Activated CD4-positive, alpha-beta T cell treated with anti-CD3 and anti-CD28 coated beads for 4 hours (primary cell): ENCODE data around the gene ALDH1A1.
"Not testable (repeated sequence)": the region's sequence is repeated elsewhere in the genome, so short reads cannot be mapped to it uniquely, and the experiment has no call there.

Experiments used
- DNase-seq, 2 donors: peaks; one replicate each; pipeline ENCODE4 v3.0.0-alpha.2; 2020

Gene ALDH1A1

DNA sequence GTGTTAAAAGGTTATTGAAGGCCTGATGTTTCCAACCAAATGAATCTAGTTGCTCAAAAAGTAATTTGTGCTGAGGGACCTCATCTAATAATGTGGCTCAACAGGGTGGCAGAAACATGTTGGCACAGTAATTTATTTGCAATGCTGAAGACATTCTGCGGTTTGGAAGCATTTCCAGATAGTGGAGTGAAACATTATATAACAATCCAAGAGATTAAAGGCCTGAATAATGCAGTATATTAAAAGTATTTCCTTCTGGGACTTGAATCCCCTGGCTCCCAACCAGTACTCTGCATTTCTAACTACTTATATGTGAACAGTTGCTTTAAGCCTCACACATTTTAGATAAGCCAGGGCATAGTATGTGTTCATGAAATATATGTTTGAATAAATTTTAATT is 25.9 kb upstream of the ALDH1A1 start:
- no peak for DNase-seq

DNA sequence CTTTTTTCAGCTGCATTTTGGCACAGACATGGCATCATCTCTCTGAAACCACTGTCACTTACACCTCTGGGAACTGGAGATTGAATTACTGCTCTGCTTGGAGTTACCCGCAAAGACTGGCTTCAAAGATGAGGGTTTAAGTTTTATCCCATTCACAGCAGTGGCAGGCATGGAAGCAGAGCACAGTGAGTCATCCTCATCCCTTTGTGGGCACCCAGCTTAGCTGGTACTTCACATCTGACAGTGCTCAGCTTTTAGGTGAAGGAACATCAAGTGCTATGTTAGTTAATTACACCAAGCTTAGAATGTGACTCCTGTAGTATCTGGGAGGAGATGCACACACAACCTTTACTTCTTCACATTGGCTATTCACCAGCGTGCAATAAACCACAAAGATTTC is 24.8 kb upstream of the ALDH1A1 start:
- no peak for DNase-seq

DNA sequence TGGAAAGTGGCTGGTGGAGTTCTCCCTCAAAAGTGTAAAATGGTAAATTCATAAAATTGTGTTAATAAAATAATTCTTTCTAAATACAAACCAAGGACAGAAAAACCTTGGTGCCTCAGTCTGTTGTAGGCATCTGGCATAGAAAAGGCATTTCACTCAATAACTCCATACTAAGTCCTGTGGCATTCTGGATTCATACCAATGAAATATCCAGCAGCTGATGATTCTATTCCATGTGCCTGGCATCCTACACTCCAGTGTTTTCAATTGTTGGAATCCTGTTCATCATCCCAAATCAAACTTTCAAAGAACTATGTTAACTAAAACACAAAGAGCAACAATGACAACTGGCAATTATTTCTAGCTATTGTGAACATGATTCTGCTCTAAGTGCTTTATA is 21.6 kb upstream of the ALDH1A1 start:
- DNase-seq: no peak

DNA sequence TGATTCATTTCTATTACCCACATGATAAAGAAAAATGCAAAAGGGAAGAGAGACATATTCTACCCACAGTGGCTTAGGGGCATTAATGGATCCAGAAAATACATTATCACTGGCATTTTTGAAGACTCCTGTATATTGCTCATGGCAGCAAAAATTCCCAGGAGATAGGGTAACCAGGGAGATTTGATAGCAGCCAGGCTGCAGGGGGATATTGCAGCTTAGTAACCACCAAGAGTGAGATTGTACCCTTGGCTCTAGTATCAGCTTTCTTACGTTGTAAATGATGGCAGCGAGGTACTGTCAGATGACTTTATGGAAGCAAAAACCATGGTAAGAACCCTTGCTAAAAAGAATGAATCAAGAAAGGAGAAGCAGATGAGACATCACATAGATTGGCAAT is 19.8 kb upstream of the ALDH1A1 start:
- DNase-seq: no peak

DNA sequence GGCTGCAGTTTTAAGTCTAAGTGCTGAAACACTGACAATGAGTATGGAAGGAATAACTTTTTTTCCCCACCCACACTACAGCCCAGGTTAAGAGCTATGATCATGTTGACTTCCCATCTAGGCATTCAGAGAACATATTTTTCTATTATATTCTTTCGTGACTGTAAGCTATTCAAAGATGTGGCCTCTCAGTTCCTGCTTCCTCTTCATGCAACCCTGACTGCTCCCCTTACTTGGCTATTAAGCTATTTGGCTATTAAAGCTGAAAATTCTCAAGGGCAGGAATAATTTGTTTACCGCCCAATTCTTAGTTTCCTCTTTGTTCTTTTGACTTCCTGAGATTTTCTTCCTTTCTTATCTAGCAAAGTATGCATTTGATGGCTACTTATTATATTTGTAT is 18.6 kb upstream of the ALDH1A1 start:
- DNase-seq: no peak

DNA sequence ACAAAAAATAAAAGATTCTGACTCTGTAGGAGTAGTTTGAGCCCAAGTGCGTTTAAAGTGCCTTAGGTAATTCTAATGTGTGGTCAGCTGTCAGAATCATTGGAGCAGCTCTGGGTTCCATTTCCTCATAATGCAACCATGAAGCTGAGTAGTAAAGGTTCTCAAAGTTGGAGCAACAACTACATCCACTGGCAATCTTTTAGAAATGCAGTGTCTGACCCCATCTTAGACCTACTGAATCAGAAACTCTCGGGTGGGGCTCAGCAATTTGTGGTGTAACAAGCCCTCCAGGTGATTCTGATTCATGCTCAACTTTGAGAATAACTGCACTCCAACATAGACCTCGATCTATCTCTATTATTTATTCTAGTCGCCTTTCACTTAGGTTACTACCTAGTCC is 7.6 kb upstream of the ALDH1A1 start:
- no peak for DNase-seq

DNA sequence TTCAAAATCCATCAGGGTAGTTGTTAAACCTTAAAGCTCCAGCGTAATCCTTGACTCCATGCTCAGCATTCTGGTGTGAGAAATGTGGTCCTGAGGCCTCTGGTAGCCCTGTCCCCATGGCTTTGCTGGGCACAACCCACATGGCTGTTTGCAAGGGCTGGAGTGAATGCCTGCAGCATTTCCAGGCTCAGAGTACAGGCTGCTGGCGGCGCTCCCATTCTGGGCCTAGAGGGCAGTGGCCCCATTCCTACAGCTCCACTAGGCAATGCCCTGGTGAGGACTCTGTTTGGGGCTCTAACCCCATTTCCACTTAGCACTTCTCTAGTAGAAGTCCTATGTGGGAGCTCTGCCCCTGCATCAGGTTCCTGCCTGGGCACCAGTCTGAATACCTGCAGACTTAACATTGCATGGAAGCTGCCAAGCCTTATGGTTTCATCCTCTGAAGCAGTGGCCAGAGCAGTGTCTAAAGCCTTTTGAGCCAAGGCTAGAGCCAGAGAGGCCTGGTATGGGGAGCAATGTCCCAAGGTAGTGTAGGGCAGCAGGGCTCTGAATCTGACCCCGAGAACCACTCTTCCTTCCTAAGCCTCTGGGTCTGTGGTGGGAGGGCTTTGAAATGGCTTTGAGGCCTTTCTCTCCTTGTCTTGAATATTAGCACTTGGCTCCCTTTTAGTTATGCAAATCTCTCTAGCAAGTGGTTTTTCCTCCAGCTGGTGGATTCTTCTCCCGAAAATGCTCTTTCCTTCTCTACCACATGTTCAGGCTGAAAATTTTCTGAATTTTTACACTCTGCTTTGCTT is 5.8 kb upstream of the ALDH1A1 start:
- DNase-seq: no peak

DNA sequence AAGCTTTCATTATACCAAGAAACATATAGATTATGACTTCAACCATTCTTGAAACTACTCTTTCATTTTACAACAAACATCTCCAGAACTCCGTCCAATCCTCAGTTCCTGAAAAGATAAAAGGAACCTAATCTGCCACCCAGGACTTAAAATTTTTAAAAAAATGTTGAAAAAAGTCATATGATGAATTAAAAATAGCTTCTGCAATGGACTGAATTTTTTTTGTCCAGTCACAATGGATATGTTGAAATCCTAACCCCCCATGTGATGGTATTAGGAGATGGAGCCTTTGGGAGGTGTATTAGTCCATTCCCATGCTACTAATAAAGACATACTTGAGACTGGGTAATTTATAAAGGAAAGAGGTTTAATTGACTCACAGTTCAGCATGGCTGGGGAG is 2.7 kb upstream of the ALDH1A1 start:
- no peak for DNase-seq

DNA sequence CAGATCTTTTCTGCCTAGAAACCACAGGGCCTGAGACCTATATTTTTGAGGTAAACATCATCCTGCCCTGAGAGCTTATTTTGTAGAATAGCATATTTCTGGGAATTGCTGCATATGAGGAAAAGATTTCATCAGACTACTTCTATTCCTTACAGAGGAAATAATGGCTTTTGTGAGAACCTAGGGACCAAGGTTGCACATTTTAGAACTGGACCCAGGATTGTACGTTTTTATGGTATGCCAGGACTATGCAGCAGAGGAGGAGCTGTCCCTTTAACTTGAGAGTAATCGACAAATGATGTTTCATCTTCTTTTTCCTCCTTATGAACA is 2.2 kb upstream of the ALDH1A1 start:
- no peak for DNase-seq

DNA sequence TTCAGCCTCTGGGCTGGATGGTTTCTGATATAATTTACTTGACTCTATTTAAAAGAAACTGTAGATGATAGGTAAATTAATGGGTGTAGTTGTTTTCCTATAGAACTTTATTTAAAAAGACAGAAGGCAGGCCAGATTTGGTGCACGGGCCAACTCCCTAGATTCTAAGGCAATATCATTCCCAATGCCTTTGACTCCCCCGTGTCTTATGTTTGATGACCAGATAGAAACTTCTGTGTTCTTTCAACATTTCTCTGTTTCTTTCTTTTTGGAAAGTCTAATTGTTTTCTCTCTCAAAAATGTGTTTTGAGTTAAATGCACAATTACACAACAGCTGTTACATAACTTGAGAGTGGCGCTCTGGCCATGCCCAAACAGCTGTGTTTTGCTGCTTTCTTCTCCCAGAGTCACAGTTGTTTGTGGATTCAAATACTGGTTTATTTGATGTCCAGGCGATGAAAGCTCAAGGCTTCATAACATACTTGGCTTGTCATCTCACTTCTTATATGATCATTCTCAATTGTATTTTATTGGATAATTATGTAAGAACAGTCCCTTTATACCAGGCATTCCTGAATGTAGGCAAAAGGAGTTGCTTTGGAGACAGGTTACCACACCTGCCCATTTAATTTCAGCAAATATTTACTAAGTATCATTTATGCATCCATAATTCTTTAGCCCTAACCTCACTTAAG is 1.7 kb upstream of the ALDH1A1 start:
- no peak for DNase-seq

DNA sequence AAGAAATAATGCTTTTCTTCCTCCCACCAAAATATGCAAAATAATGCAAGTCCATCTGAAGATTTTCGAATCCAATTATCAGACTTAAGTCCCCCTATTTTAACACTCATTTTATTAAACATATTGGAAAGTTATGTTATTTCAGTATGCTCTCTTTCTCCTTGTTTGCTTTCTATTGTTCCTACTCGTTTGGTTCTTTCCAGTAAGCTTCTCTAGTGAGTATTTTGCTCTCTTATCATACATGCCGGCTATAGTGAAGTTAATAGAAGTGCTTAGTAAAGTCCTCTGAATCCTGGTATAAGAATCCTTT is 517 bp downstream of the ALDH1A1 start:
- DNase-seq: no peak

DNA sequence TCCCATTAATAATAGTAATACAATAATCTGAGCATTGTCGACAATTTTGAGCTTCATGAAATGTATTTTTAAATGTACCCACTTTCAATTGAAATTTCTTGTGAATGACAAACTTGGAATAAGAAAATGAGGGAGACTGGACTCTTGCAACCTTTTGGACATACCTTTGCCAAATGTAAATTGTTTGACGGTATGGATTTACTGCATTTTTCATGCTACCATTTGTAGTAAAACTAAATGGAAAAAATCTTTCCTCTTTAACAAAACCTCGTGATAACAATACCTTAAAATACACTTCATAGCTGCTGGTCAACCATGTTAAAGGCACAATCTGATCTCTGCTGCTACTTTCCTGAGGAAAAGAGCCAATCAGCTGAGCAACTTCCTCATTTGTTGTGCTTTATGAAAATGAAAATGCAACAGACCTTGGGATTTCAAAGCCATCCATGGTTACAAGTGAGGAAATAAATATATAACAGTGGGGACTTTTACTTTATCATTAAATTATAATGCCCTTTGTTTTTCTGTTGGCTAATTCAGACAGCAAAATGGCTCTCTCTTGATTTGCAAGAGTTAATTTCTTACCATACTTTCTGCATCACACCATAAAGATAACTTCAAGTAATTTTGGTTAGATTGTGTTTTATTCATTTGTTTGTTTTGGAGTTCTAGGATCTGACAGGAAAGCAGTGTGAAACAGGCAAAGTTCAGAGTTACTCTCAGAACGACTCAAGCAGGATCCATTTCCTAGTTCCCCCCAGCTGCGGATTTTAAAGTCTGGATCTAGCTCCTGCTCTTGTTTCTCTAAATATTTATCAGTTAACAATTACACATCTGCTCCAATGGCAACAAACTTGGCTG is 1.1 kb downstream of the ALDH1A1 start:
- no peak for DNase-seq

DNA sequence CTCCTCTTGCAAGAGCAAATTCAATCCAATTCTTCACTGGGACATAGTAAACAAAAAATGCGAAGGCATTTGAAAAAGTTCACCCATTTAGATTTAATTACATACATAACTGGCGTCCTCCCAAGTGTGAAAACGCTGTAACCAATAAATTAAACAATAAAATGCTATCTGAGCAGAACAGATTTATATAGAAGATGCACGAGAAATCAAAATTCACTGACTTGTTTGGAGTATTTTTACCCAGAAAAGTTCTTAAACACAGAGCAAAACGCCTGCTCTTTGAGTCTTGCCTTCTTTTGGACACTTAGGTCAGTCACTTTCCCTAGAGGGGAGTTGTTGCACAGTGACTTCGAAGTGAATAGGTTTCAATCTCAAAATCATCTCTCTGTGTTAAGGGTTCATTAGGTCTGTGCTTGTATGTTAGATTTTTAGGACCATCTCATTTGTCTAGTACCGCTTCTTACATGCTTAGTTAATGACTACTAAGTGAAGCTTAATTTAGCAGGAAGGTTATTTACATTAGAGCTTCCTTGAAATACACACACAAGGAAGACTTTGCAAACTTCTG is 1.9 kb downstream of the ALDH1A1 start:
- DNase-seq: no peak

DNA sequence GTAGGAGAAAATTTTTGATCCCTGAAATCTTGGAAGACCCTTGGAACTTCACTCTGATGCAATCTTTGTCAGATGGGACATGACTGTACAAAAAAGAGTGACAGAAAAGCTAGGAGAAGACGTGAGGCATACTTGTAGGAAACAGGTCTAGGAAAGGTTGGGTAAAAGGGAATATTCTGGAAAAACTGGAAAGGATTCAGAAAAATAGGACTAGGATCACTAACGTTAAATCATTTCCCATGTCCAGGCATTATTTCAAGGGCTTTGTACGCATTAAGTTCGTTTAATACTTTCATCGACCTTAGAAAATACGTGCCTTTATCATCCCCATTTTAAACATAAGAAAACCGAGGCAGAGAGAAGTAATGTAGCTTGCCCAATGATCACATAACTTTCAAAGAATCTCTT is 2.9 kb downstream of the ALDH1A1 start:
- no peak for DNase-seq

DNA sequence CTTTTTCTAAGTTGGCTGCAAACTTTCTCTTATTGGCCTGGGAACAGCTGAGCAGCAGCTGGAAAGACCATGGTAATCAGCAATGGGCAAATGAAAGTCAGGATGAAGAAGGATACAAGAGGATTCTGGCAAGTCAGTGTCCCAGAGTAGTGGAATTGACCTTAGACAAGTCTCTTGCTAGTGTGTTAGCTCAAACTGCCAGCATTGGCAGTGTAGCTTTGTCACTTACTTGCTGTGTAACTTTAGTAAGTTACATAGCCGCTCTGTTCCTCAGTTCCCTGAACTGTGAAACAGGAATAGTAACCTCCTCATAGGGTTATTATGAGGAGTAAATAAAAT is 3.6 kb downstream of the ALDH1A1 start:
- DNase-seq: no peak

DNA sequence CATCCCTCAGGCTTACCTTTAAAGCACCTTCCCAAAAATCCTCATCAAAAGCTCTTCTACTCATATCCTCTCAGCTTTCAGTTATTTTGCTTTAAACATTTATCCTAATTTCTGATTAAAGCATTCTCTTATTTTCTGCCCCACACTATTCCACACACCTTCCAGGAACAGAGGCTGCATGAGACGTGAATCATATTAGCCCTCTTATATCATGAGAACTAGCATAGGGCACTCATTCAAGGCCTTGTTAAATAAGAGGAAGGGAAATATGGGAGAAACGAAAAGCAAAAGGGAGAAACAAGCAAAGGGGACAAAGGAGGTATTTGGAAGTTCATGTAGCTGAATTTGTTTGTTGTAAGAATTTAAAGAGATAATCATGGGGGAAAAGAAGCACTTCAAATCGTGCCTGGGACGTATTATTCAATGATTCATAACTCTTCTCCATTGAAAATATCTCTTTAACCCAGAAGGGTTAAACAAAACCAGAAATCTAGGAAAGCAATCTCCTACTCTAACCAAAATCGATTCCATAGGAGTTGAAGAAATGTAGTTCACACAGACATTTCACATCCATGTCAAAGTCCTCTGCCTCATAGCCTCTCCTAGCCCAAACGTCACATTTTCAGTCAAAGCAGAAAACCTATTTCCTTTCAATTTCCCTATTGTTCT is 4.1 kb downstream of the ALDH1A1 start:
- no peak for DNase-seq

DNA sequence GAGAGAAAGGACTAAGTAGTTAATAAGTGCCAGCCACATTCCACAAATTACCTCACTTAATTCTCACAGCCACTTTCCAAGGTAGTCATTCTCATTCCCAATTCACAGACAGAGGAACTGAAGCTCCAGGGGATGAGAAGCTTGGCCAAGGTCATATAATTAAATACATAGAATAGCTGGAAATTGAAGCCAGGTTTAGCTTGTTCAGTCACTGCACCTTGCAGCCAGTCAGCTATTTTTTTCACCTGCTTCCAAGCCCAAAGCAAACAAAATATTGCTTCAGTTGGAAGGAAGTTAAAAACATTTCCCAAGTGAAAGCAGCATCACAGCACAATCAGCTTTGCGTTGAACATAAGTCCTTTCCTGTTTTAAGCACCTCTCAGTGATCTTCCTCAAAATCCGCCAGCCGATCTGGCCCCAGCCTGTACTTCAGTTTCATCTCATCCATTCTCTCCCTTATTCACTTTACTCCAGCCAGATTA is 4.8 kb downstream of the ALDH1A1 start:
- DNase-seq: no peak

DNA sequence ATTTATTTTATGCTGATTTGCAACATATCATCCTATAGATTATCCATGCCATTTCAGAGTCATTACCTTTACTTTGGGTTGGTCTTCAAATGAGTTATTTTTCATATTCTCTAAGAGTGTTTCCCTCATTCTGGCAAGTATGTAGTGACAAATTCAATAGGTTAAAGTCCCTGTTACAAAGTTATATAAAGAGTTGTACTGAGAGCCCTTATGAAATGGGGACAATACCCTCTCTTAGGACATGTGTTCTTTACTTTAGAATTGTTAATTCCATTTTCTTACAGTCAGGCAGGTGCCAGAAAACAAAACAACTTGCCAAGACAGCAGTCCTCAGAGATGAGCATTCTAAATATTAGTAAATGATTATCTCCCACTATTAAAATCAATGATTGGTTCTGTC is 6.0 kb downstream of the ALDH1A1 start:
- DNase-seq: no peak

DNA sequence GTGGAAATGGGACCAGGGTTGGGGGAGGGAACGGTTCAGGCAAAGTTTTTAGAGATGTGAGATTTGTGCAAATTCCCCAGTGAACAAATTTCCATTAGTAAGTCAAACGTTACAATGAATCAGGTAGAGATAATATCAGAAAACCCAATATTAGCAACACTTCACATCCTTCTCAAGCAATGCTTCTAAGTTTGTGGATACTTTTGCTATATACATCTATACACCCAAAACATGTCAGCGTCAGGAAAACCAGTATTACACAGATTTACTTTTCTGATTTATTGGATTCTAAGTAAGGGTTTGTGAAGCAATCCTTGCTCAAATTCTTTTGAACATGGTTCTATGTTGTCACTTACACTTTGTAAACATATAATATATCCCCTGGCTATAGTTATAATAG is 6.5 kb downstream of the ALDH1A1 start:
- no peak for DNase-seq

DNA sequence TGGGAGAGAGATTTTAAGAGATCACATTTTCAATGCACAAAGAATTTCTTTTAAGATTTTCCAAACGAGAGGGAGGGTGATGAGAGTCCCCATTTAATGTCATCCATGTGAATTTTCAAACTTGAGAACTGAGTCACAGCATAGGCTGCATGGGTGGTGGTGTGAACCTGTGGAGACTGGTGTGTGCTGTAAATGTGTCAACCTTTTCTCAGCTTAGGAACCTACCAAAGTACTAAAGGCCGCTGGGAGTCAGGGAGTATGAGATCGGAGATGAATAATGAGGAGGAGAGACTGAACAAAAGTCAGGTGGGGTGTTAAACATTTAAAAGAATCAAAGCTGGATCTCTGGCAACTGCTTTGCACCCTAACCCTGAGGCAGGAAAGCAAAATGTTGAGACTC is 7.5 kb downstream of the ALDH1A1 start:
- no peak for DNase-seq

DNA sequence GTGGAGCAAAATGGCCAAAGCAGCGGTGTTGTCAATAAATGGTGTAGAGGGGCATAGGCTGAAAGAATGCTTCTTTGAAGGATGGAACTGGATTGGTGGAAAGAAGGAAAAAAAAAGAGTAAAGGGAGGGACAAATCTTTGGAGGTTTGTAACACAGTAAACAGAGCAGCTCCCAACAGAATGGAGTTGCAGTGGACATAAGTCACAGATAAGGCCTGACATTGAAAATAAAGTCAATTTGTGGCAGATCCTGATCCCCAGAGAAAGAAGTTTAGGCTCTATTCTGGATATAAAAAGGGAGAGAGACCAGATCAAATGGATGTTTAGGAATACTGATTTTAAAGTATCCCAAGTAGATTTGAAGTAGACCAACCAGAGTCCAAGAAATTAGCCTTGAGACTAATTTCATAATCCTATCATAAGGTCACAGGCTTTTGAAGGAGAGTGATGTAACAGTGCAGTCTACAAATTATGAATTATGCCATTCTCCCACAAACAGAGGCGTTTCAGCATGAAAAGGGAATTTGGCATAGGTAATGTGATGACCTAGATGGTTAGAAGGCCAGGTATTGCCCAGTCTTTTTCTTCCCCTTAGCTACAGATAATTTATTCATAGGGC is 8.9 kb downstream of the ALDH1A1 start:
- no peak for DNase-seq

DNA sequence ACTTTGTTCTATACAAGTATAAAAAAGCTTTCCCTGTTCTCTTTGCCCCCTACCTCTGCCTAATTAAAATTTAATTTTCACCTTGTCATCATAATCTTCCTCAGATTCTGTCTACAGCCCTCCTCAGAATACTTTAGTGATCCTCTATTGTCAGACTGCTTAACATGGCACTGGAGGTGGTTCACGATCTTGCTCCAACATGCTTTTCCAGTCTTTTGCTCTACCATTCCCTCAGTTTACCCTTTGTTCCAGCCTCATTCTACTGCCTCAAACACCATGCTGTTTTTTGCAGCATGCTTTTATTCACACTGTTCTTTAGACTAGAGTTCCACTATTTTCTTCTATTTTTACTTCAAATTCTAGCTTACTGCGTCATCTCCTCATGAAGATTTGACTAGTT is 10.4 kb downstream of the ALDH1A1 start:
- DNase-seq: no peak

DNA sequence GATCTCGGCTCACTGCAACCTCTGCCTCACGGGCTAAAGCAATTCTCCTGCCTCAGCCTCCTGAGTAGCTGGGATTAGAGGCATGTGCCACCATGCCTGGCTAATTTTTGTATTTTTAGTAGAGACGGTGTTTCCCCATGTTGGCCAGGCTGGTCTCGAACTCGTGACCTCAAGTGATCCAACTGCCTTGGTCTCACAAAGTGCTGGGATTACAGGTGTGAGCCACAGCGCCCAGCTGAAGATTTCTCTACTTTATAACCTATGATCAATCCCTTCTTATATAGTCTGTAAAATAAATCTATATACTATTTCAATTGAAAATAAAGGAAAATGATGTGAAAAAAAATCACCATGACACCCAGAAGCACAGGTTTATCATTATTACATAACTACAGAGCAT is 13.3 kb downstream of the ALDH1A1 start:
- not testable (repeated sequence) for DNase-seq
